HEK293 (cell line): ENCODE measurements around the gene MEI4.

Experiments
- CTCF ChIA-PET: fragments of 350-600 bp; formaldehyde crosslinking; extraction: SDS; loops from one replicate; lab custom pipeline; 2021; ENCODE audit warnings: antibody characterized with exemption; lab: Yijun Ruan, JAX
- POLR2A ChIA-PET: fragments of 300-600 bp; formaldehyde crosslinking; extraction: SDS; loops from one replicate; lab custom pipeline; 2020; ENCODE audit warnings: antibody characterized with exemption, inconsistent platforms; lab: Yijun Ruan, JAX
- H3K27ac ChIP-seq: fragments of 200-500 bp; sonication (Bioruptor generic); 2 replicates; pipeline ENCODE4 v1.5.1; 2014; ENCODE audit warnings: low read depth, low read length, control low read depth, inconsistent platforms; ENCODE audit errors: extremely low read depth
- H3K36me3 ChIP-seq, 2 experiments: fragments of 200-500 bp in 1 of 2; sonication (Bioruptor generic) in 1 of 2; 1 replicate in 1 of 2; 2 replicates in 1 of 2; pipeline ENCODE4 v1.5.1; 2014 to 2017; ENCODE audit warnings: inconsistent platforms in 2 of 2, low read length in 2 of 2; ENCODE audit not compliant: control insufficient read depth in 2 of 2, insufficient read depth in 1 of 2
- H3K4me1 ChIP-seq: fragments of 200-500 bp; sonication (Bioruptor generic); 2 replicates; pipeline ENCODE4 v1.5.1; 2014; ENCODE audit warnings: mild to moderate bottlenecking, low read length, inconsistent platforms; ENCODE audit not compliant: control insufficient read depth, insufficient read depth
- H3K4me3 ChIP-seq: 2 replicates; pipeline ENCODE4 v1.5.1; 2011; ENCODE audit warnings: low read depth, mild to moderate bottlenecking, control low read depth, low read length, moderate library complexity
- H3K9me3 ChIP-seq: fragments of 200-500 bp; sonication (Bioruptor generic); 2 replicates; pipeline ENCODE4 v1.5.1; 2014; ENCODE audit warnings: low read depth, low read length, inconsistent platforms; ENCODE audit not compliant: control insufficient read depth, insufficient read depth
- AEBP2 ChIP-seq: fragments of 450-650 bp; formaldehyde crosslinking; IDR thresholded peaks from 2 replicates; pipeline ENCODE4 v1.5.1; 2016; ENCODE audit warnings: missing biosample characterization, missing genetic modification characterization, borderline replicate concordance
- ELK4 ChIP-seq: IDR thresholded peaks from 2 replicates; pipeline ENCODE4 v1.6.1; 2011; ENCODE audit warnings: mild to moderate bottlenecking, low read depth, low read length, borderline replicate concordance
- KLF1 ChIP-seq: fragments of 450-650 bp; formaldehyde crosslinking; IDR thresholded peaks from 2 replicates; pipeline ENCODE4 v1.5.1; 2016; ENCODE audit warnings: missing biosample characterization, missing genetic modification characterization
- PRDM6 ChIP-seq: fragments of 450-650 bp; formaldehyde crosslinking; IDR thresholded peaks from 2 replicates; pipeline ENCODE4 v1.5.1; 2017; ENCODE audit warnings: missing biosample characterization, missing genetic modification characterization
- SP2 ChIP-seq: fragments of 450-650 bp; formaldehyde crosslinking; IDR thresholded peaks from 2 replicates; pipeline ENCODE4 v1.5.1; 2016; ENCODE audit warnings: missing biosample characterization, missing genetic modification characterization
- TCF7L2 ChIP-seq: IDR thresholded peaks from 2 replicates; pipeline ENCODE4 v1.6.1; 2011; ENCODE audit warnings: low read depth, mild to moderate bottlenecking, inconsistent platforms, low read length, moderate library complexity, borderline replicate concordance
- ZBTB1 ChIP-seq: fragments of 450-650 bp; formaldehyde crosslinking; IDR thresholded peaks from 2 replicates; pipeline ENCODE4 v1.5.1; 2016; ENCODE audit warnings: missing biosample characterization, missing genetic modification characterization
- ZBTB6 ChIP-seq: fragments of 450-650 bp; formaldehyde crosslinking; IDR thresholded peaks from 2 replicates; pipeline ENCODE4 v1.5.1; 2017; ENCODE audit warnings: missing biosample characterization, missing genetic modification characterization
- ZNF155 ChIP-seq: fragments of 450-650 bp; formaldehyde crosslinking; IDR thresholded peaks from 2 replicates; pipeline ENCODE4 v1.5.1; 2016; ENCODE audit warnings: missing biosample characterization, missing genetic modification characterization
- ZNF175 ChIP-seq: fragments of 450-650 bp; formaldehyde crosslinking; IDR thresholded peaks from 2 replicates; pipeline ENCODE4 v1.5.1; 2016; ENCODE audit warnings: missing biosample characterization, missing genetic modification characterization
- ZNF184 ChIP-seq: fragments of 450-650 bp; IDR thresholded peaks from 2 replicates; pipeline ENCODE4 v1.5.1; 2018; ENCODE audit warnings: missing biosample characterization, mild to moderate bottlenecking, missing genetic modification characterization
- ZNF248 ChIP-seq: fragments of 450-650 bp; formaldehyde crosslinking; IDR thresholded peaks from 2 replicates; pipeline ENCODE4 v1.5.1; 2017; ENCODE audit warnings: missing biosample characterization, missing genetic modification characterization
- ZNF274 ChIP-seq, 2 experiments: fragments of 200-500 bp in 1 of 2; fragments of 450-650 bp in 1 of 2; sonication (Bioruptor generic) in 1 of 2; formaldehyde crosslinking in 1 of 2; IDR thresholded peaks; 2 replicates each; pipeline versions ENCODE4 v1.5.1 to v1.6.1; 2014 to 2016; ENCODE audit warnings: borderline replicate concordance in 1 of 2, inconsistent platforms in 1 of 2, low read length in 1 of 2, missing biosample characterization in 1 of 2, missing genetic modification characterization in 1 of 2
- ZNF394 ChIP-seq: fragments of 450-650 bp; formaldehyde crosslinking; IDR thresholded peaks from 2 replicates; pipeline ENCODE4 v1.5.1; 2016; ENCODE audit warnings: missing biosample characterization, missing genetic modification characterization, mild to moderate bottlenecking, moderate library complexity, borderline replicate concordance
- ZNF398 ChIP-seq: fragments of 450-650 bp; formaldehyde crosslinking; IDR thresholded peaks from 2 replicates; pipeline ENCODE4 v1.5.1; 2017; ENCODE audit warnings: missing biosample characterization, missing genetic modification characterization
- ZNF449 ChIP-seq: fragments of 450-650 bp; formaldehyde crosslinking; IDR thresholded peaks from 2 replicates; pipeline ENCODE4 v1.5.1; 2017; ENCODE audit warnings: missing biosample characterization, mild to moderate bottlenecking, missing genetic modification characterization, moderate library complexity
- ZNF513 ChIP-seq: fragments of 450-650 bp; IDR thresholded peaks from 2 replicates; pipeline ENCODE4 v1.5.1; 2018; ENCODE audit warnings: missing biosample characterization, missing genetic modification characterization
- ZNF514 ChIP-seq: fragments of 450-650 bp; formaldehyde crosslinking; IDR thresholded peaks from 2 replicates; pipeline ENCODE4 v1.5.1; 2016; ENCODE audit warnings: missing biosample characterization, missing genetic modification characterization
- ZNF529 ChIP-seq: fragments of 450-650 bp; formaldehyde crosslinking; IDR thresholded peaks from 2 replicates; pipeline ENCODE4 v1.5.1; 2017; ENCODE audit warnings: missing genetic modification characterization, missing biosample characterization; ENCODE audit not compliant: insufficient replicate concordance
- ZNF692 ChIP-seq: fragments of 450-650 bp; formaldehyde crosslinking; IDR thresholded peaks from 2 replicates; pipeline ENCODE4 v1.5.1; 2016; ENCODE audit warnings: missing biosample characterization, missing genetic modification characterization
- ZNF747 ChIP-seq: fragments of 450-650 bp; formaldehyde crosslinking; IDR thresholded peaks from 2 replicates; pipeline ENCODE4 v1.5.1; 2016; ENCODE audit warnings: missing biosample characterization, missing genetic modification characterization
- ZNF785 ChIP-seq: fragments of 450-650 bp; formaldehyde crosslinking; IDR thresholded peaks from 2 replicates; pipeline ENCODE4 v1.5.1; 2016; ENCODE audit warnings: missing biosample characterization, missing genetic modification characterization
- ZNF837 ChIP-seq: fragments of 450-650 bp; formaldehyde crosslinking; IDR thresholded peaks from 2 replicates; pipeline ENCODE4 v1.5.1; 2016; ENCODE audit warnings: missing biosample characterization, missing genetic modification characterization

MEI4 gene

GRCh38 chr6:77844822-77845221, 192.0 kb downstream of the MEI4 start:
- Histone ChIP-seq H3K27ac (no peak overlapping the region), H3K9me3 (no peaks in the 10 kb centered on the region), H3K36me3 (no peaks in the 10 kb centered on the region), H3K4me3 (no peak overlapping the region), H3K4me1 (no peaks in the 10 kb centered on the region)
- POLR2A ChIA-PET: no interaction called here
- CTCF ChIA-PET: no interaction called here
- no peak for TF ChIP-seq ZBTB6 (tag by site-specific recombination)
- no peak for TF ChIP-seq ZNF274 (IDR thresholded peaks at IDR 0.05; ENCODE audit: low read length)
- TF ChIP-seq ZNF274 (tag by site-specific recombination; IDR thresholded peaks at IDR 0.05; ENCODE audit: borderline replicate concordance): no peak
- no peak for TF ChIP-seq ZNF155 (tag by site-specific recombination)
- TF ChIP-seq ZNF394 (tag by site-specific recombination): no peak
- no peak for TF ChIP-seq ZNF175
- TF ChIP-seq KLF1 (tag by site-specific recombination): no peak
- no peak for TF ChIP-seq ZNF837 (tag by site-specific recombination)
- TF ChIP-seq ZNF513 (tag by site-specific recombination): no peak
- TF ChIP-seq ZNF785 (tag by site-specific recombination): no peak
- no peak for TF ChIP-seq ZNF529 (tag by site-specific recombination)
- TF ChIP-seq ZBTB1 (tag by site-specific recombination): no peak
- no peak for TF ChIP-seq ZNF248 (tag by site-specific recombination)
- no peak for TF ChIP-seq ZNF184 (tag by site-specific recombination)
- no peak for TF ChIP-seq ZNF692 (tag by site-specific recombination)

- Histone ChIP-seq H3K4me3 (no peak overlapping the region), H3K36me3 (no peaks in the 10 kb centered on the region), H3K27ac (no peak overlapping the region), H3K4me1 (no peaks in the 10 kb centered on the region), H3K9me3 (no peaks in the 10 kb centered on the region)
- ChIA-PET POLR2A (no interaction called here), CTCF (interaction anchor here (0.7 kb wide), 1 partner anchor 35 kb away, joined by 4 read pairs; no protein-coding TSS in a partner anchor)
- TF ChIP-seq AEBP2 (tag by site-specific recombination) (no peak), ZNF747 (tag by site-specific recombination) (no peak), ELK4 (no peak), SP2 (tag by site-specific recombination) (no peak), ZNF449 (tag by site-specific recombination) (no peak), TCF7L2 (no peak), PRDM6 (tag by site-specific recombination) (no peak), ZNF514 (tag by site-specific recombination) (no peak), ZNF398 (tag by site-specific recombination) (no peak)
Measured at GRCh38 chr6:77853401-77853800, 200.6 kb downstream of the MEI4 start.
